Neutrophil (primary cell): ENCODE measurements around the gene PNLIPRP2.

ENCODE experiments used
- H3K27ac ChIP-seq: fragments of 200-600 bp; sonication (generic); 2 replicates; pipeline ENCODE4 v1.5.1; 2016; ENCODE audit warnings: mild to moderate bottlenecking, moderate library complexity
- H3K27me3 ChIP-seq: fragments of 200-600 bp; sonication (generic); 2 replicates; pipeline ENCODE4 v1.6.0; 2016; ENCODE audit warnings: mild to moderate bottlenecking
- H3K36me3 ChIP-seq: fragments of 200-600 bp; sonication (generic); 2 replicates; pipeline ENCODE4 v1.5.1; 2017
- H3K4me1 ChIP-seq, 2 experiments: fragments of 200-600 bp in 1 of 2; sonication (generic) in 1 of 2; 1 replicate in 1 of 2; 2 replicates in 1 of 2; pipeline versions ENCODE4 v1.5.1 to v1.6.1; 2013 to 2016; ENCODE audit warnings: low read depth in 1 of 2, low read length in 1 of 2, mild to moderate bottlenecking in 1 of 2, moderate library complexity in 1 of 2; ENCODE audit not compliant: control insufficient read depth in 1 of 2, insufficient read depth in 1 of 2
- H3K4me3 ChIP-seq, 2 experiments: fragments of 200-600 bp in 1 of 2; sonication (generic) in 1 of 2; 1 replicate in 1 of 2; 2 replicates in 1 of 2; pipeline ENCODE4 v1.5.1; 2013 to 2016; ENCODE audit warnings: low read depth in 1 of 2, low read length in 1 of 2, mild to moderate bottlenecking in 1 of 2, moderate library complexity in 1 of 2
- H3K9me3 ChIP-seq: fragments of 200-600 bp; sonication (generic); 2 replicates; pipeline ENCODE4 v1.5.1; 2016
- TF ChIP-seq, protein P1 (sequence below): fragments of 200-600 bp; sonication (generic); IDR thresholded peaks from 2 replicates; pipeline ENCODE4 v1.5.1; 2016; ENCODE audit warnings: antibody characterized with exemption

PNLIPRP2 gene

DNA sequence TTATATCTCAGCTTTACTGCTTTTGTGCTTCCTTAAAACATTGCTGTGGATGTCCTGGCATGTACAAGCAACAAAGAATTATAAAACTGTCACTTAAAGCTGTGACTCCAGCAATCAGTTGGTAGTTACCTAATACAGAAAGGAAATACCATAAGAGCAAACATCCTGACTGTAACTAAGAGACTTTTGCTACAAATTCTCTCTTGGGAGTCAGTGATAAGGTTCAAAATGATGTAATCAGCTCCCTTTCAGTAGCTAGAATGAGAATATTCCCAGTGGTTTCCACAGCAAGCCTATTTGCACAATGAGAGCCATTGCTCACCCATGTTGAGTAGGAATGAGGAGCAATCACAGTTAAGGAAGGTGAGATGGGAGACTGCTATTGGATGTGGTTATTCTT lies 22.4 kb upstream of the PNLIPRP2 start:
- TF ChIP-seq, protein P1, sequence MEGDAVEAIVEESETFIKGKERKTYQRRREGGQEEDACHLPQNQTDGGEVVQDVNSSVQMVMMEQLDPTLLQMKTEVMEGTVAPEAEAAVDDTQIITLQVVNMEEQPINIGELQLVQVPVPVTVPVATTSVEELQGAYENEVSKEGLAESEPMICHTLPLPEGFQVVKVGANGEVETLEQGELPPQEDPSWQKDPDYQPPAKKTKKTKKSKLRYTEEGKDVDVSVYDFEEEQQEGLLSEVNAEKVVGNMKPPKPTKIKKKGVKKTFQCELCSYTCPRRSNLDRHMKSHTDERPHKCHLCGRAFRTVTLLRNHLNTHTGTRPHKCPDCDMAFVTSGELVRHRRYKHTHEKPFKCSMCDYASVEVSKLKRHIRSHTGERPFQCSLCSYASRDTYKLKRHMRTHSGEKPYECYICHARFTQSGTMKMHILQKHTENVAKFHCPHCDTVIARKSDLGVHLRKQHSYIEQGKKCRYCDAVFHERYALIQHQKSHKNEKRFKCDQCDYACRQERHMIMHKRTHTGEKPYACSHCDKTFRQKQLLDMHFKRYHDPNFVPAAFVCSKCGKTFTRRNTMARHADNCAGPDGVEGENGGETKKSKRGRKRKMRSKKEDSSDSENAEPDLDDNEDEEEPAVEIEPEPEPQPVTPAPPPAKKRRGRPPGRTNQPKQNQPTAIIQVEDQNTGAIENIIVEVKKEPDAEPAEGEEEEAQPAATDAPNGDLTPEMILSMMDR: no peak
- no peak overlapping the region for H3K4me3 ChIP-seq
- H3K27me3 ChIP-seq: no peaks in the 10 kb centered on the region
- H3K4me1 ChIP-seq: no peaks in the 10 kb centered on the region
- no peak overlapping the region for H3K27ac ChIP-seq
- no peaks in the 10 kb centered on the region for H3K36me3 ChIP-seq
- no peaks in the 10 kb centered on the region for H3K9me3 ChIP-seq

DNA sequence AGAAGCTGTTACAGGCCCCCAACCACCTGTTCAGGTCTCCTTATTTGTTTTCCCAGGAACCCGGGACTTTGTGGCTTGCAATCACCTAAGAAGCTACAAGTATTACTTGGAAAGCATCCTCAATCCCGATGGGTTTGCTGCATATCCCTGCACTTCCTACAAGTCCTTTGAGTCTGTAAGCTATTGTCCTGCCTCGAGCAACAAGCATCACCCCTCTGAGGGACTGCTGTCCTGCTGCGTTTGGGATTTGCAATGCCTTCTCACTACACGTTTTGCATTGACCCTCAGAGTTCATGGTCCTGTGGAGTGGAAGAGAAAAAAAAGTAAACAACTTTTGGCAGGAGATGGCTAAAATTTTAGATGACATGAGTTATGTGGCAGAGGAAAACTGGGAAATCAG lies 20.8 kb upstream of the PNLIPRP2 start:
- Histone ChIP-seq H3K27me3 (no peaks in the 10 kb centered on the region), H3K4me3 (no peak overlapping the region), H3K9me3 (no peaks in the 10 kb centered on the region), H3K27ac (no peak overlapping the region), H3K4me1 (no peaks in the 10 kb centered on the region), H3K36me3 (no peaks in the 10 kb centered on the region)
- TF ChIP-seq, protein P1: no peak

DNA sequence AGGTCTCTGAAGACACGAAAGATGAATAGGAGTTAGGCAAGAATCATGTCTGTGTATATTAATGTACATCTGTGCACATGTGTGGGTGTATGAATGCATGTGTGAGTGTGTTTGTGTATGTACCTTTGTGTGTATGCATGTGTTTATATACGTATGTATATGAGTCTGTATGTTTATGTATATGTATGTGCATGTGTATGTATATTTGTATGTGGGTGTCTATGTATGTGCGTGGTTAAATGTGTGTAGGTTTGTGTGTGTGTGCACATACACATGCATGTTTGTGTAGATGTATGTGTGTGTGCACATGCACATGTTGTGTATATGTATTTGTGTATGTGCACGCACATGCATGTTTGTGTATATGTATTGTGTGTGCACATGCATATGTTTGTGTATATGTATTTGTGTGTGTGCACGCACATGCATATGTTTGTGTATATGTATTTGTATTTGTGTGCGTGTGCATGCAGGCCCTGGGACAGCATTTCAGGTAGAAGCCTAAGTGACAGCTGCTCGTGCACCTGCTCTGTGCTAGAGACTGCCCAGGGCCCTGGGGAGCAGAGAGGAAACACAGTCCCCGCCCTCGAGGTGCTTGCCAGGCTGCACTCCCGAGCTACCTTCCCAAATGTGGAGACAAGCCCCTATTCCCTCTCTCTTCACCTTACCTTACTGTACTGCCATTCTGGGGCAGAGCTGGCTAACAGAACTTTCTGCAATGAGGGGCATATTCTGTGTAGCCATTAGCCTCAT lies 17.9 kb upstream of the PNLIPRP2 start:
- Histone ChIP-seq H3K27me3 (peaks cover 9% of the 10 kb centered on the region), H3K4me1 (no peaks in the 10 kb centered on the region), H3K4me3 (no peak overlapping the region), H3K36me3 (no peaks in the 10 kb centered on the region), H3K9me3 (no peaks in the 10 kb centered on the region), H3K27ac (no peak overlapping the region)
- TF ChIP-seq, protein P1: no peak

DNA sequence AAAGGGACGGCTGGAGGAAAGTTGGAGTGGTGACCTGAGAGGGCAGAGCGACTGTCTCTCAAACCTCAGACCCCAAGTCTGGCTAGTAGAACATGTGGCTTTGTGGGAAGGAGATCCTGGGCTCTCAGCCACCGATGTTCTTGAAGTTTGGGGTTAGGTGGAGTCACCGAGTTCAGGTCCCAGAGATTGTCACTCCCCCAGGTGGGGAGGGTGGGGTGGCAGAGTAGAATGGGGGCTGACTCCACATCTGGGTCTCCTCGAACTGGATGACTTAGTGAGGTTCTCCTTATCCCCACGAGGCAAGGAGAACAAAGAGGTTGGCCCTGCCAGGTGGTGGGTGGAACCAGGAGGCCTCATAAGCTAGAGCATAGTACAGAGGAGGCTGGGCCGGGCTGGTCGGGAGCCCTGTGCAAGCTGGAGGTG lies 14.7 kb upstream of the PNLIPRP2 start:
- TF ChIP-seq, protein P1: no peak
- H3K27me3 ChIP-seq: peaks cover 41% of the 10 kb centered on the region

DNA sequence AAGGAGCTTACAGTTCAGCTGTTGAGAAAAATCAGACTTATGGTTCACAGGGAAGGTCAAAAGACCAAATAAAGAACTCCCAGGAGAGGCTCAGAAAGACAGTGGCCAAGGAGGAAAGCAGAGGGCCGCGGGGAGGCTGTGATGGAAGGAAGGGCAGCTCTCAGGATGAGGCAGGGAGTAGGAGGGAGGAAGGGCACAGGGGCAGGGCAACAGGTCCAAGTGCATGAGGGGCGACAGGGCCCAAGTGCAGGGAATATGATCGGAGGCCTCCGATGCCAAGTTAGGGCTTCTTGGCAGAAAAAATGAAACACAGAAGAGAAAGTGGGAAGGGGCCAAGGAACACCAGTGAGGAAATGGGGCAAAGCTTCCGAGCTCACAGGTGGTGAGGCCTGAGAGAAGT lies 13.4 kb upstream of the PNLIPRP2 start:
- Histone ChIP-seq H3K9me3 (no peaks in the 10 kb centered on the region), H3K36me3 (no peaks in the 10 kb centered on the region), H3K27me3 (peaks cover 42% of the 10 kb centered on the region), H3K4me3 (no peak overlapping the region), H3K4me1 (no peaks in the 10 kb centered on the region), H3K27ac (no peak overlapping the region)
- TF ChIP-seq, protein P1: no peak

More for the DNA sequence above, 14.7 kb upstream of the PNLIPRP2 start:
- Histone ChIP-seq H3K9me3 (no peaks in the 10 kb centered on the region), H3K36me3 (no peaks in the 10 kb centered on the region), H3K27ac (no peak overlapping the region), H3K4me1 (no peaks in the 10 kb centered on the region), H3K4me3 (no peak overlapping the region)
